KMS-11 (cell line): ENCODE measurements around the gene GRK3.
"Not testable (repeated sequence)": the region's sequence is repeated elsewhere in the genome, so short reads cannot be mapped to it uniquely, and the experiment has no call there.

Experiments
- H2AFZ ChIP-seq: fragments of 200-600 bp; sonication (generic); 2 replicates; pipeline ENCODE4 v1.6.1; 2016; ENCODE audit warnings: antibody characterized with exemption, mixed run types, low read depth
- H3K27ac ChIP-seq: fragments of 200-600 bp; sonication (generic); 2 replicates; pipeline ENCODE4 v1.6.1; 2016; ENCODE audit warnings: mild to moderate bottlenecking, mixed run types
- H3K27me3 ChIP-seq: fragments of 200-600 bp; sonication (generic); 2 replicates; pipeline ENCODE4 v1.6.1; 2017; ENCODE audit warnings: mild to moderate bottlenecking, low read depth, mixed run types, moderate library complexity; ENCODE audit not compliant: insufficient read depth
- H3K36me3 ChIP-seq: fragments of 200-600 bp; sonication (generic); 2 replicates; pipeline ENCODE4 v1.6.1; 2017; ENCODE audit warnings: mild to moderate bottlenecking, mixed run types; ENCODE audit not compliant: insufficient read depth
- H3K4me1 ChIP-seq: fragments of 200-600 bp; sonication (generic); 2 replicates; pipeline ENCODE4 v1.6.1; 2016; ENCODE audit warnings: mild to moderate bottlenecking, low read depth, mixed run types; ENCODE audit not compliant: poor library complexity, severe bottlenecking
- H3K4me2 ChIP-seq: fragments of 200-600 bp; sonication (generic); 2 replicates; pipeline ENCODE4 v1.7.0; 2016; ENCODE audit warnings: mild to moderate bottlenecking, mixed run types
- H3K4me3 ChIP-seq: fragments of 200-600 bp; sonication (generic); IDR thresholded peaks from 2 replicates; pipeline ENCODE4 v1.6.1; 2017; ENCODE audit warnings: low read depth, low read length, mixed read lengths; ENCODE audit not compliant: insufficient read depth
- H3K79me2 ChIP-seq: fragments of 200-600 bp; sonication (generic); 2 replicates; pipeline ENCODE4 v1.6.1; 2016; ENCODE audit warnings: low read depth, mixed run types; ENCODE audit not compliant: insufficient read depth
- H3K9ac ChIP-seq: fragments of 200-600 bp; sonication (generic); 2 replicates; pipeline ENCODE4 v1.6.1; 2016; ENCODE audit warnings: mild to moderate bottlenecking, mixed run types
- H4K20me1 ChIP-seq: fragments of 200-600 bp; sonication (generic); 2 replicates; pipeline ENCODE4 v1.6.1; 2016; ENCODE audit warnings: mild to moderate bottlenecking, mixed run types; ENCODE audit not compliant: insufficient read depth
- TF ChIP-seq, protein P1 (sequence below): fragments of 200-600 bp; sonication (generic); conservative IDR thresholded peaks from 2 replicates; pipeline ENCODE4 v1.6.1; 2017; ENCODE audit warnings: low read depth, mild to moderate bottlenecking, antibody characterized with exemption, low read length, moderate library complexity, mixed read lengths

Gene GRK3

DNA sequence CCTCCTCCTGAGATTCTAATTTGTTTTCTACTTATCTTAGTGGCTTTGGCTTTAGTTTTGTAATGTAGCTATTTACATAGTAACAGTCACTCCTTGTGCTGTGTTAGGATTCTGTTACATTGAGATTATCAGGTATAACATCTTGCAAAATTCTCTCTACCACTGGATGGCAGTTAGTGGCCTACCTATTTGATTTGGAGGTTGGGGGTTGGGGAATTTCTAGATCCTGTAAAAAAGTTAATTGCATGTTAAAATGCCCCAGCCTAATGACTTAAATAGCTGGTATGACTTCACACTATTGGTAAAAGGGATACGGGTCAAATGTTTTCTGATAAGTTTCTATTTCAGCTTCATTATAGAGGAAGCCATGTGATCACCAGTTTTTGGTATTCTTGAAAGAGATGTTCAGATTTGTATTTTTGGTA, 2.8 kb downstream of the GRK3 start:
- H3K4me3 ChIP-seq: no peak overlapping the region
- H3K4me2 ChIP-seq: no peak overlapping the region
- no peaks in the 10 kb centered on the region for H3K27me3 ChIP-seq
- H4K20me1 ChIP-seq: no peaks in the 10 kb centered on the region
- H3K9ac ChIP-seq: no peak overlapping the region
- no peak overlapping the region for H2AFZ ChIP-seq
- H3K4me1 ChIP-seq: peaks cover 13% of the 10 kb centered on the region
- no peaks in the 10 kb centered on the region for H3K36me3 ChIP-seq
- H3K79me2 ChIP-seq: no peaks in the 10 kb centered on the region
- TF ChIP-seq, protein P1, sequence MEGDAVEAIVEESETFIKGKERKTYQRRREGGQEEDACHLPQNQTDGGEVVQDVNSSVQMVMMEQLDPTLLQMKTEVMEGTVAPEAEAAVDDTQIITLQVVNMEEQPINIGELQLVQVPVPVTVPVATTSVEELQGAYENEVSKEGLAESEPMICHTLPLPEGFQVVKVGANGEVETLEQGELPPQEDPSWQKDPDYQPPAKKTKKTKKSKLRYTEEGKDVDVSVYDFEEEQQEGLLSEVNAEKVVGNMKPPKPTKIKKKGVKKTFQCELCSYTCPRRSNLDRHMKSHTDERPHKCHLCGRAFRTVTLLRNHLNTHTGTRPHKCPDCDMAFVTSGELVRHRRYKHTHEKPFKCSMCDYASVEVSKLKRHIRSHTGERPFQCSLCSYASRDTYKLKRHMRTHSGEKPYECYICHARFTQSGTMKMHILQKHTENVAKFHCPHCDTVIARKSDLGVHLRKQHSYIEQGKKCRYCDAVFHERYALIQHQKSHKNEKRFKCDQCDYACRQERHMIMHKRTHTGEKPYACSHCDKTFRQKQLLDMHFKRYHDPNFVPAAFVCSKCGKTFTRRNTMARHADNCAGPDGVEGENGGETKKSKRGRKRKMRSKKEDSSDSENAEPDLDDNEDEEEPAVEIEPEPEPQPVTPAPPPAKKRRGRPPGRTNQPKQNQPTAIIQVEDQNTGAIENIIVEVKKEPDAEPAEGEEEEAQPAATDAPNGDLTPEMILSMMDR: no peak
- no peak overlapping the region for H3K27ac ChIP-seq

DNA sequence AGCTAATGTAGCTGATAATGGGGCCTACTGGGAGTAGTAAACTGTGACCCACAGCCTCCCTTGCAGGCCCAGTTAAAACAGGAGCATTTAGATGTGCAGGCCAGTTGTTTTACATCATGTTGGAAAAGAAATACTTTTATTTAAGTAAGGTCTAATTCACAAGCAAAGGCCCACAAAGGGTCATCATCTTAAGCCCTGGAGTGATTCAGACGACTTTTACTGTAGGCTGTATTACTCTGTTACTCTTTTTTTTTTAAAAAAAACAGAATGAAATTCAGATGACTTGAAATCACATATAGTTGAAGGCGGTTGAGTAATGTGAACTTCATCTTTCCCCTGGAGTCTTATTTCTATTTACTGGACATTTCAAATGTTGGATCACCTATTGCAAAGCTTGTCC, 3.6 kb downstream of the GRK3 start:
- not testable (repeated sequence) for H3K4me2 ChIP-seq, H4K20me1 ChIP-seq, H3K4me3 ChIP-seq, H3K27me3 ChIP-seq, H3K36me3 ChIP-seq, H3K9ac ChIP-seq, H3K27ac ChIP-seq, H2AFZ ChIP-seq, H3K79me2 ChIP-seq
- H3K4me1 ChIP-seq: peaks cover 18% of the 10 kb centered on the region

DNA sequence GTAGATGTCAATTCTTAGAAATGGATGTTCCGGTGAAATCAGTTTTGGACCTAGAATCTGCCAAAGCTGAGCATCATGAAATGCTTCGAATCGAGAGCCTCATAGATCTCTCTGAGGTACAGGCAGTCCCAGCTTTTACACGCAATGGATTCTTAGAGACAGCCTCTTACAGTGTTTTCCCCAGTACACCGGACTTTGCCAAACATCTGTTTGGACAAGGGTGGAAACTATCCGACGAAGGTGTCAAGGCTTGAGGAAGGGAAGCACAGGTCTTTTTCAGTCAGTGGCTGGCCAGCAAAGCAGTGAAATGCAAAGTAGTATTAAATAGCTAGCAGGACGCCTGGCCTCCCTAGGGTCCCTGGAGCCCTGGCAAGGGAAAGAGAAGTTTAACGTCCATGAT, 4.9 kb downstream of the GRK3 start:
- Histone ChIP-seq H3K4me1 (peaks cover 21% of the 10 kb centered on the region), H3K79me2 (no peaks in the 10 kb centered on the region), H2AFZ (no peak overlapping the region), H3K27me3 (no peaks in the 10 kb centered on the region), H3K9ac (no peak overlapping the region), H3K4me2 (no peak overlapping the region), H3K4me3 (no peak overlapping the region), H3K27ac (no peak overlapping the region), H3K36me3 (no peaks in the 10 kb centered on the region), H4K20me1 (no peaks in the 10 kb centered on the region)
- TF ChIP-seq, protein P1: no peak

DNA sequence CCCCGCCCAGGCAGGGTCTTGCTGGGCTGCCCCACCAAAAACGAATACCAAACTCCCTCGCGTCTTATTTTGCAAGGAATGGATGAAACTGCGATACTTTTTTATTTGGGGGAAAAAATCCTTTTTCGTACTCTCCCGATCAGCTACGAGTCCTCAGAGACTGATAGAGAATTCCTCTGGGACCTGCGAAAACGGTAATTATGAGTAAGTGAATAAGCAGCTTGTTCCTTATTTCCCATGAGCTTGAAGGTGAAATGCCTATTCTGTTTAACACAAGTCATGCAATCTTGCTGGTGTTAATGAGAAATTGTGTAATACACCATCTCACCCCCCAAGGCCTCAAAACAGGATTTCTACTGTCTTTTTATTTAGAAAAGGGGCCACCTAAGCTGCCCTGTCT, 5.5 kb downstream of the GRK3 start:
- TF ChIP-seq, protein P1: no peak
- H3K27me3 ChIP-seq: no peaks in the 10 kb centered on the region
- no peaks in the 10 kb centered on the region for H4K20me1 ChIP-seq
- H3K36me3 ChIP-seq: no peaks in the 10 kb centered on the region
- no peak overlapping the region for H3K27ac ChIP-seq
- no peak overlapping the region for H2AFZ ChIP-seq
- peaks cover 21% of the 10 kb centered on the region for H3K4me1 ChIP-seq
- no peak overlapping the region for H3K4me3 ChIP-seq
- H3K9ac ChIP-seq: no peak overlapping the region
- no peak overlapping the region for H3K4me2 ChIP-seq
- no peaks in the 10 kb centered on the region for H3K79me2 ChIP-seq

DNA sequence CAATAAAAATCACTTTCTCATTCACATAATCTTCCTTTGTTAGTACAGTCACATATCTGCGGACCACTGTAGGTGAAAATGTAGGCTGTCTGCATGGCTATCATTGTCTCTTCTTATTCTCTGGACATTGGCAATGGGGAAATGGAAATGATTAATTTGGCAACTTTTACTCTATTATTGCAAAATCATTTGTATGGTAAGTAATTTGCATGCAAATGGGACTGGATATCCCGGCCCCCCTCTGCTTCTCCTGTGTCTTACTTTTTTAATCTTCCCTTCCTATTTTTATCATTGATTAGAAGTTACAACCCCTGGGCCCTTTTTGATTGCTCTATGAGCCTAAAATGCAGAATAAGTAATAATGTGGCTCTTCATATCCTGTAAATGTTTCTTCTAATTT, 6.0 kb downstream of the GRK3 start:
- H3K4me2 ChIP-seq: no peak overlapping the region
- no peaks in the 10 kb centered on the region for H4K20me1 ChIP-seq
- no peak overlapping the region for H3K27ac ChIP-seq
- TF ChIP-seq, protein P1: no peak
- H3K4me3 ChIP-seq: no peak overlapping the region
- no peaks in the 10 kb centered on the region for H3K79me2 ChIP-seq
- no peaks in the 10 kb centered on the region for H3K27me3 ChIP-seq
- H2AFZ ChIP-seq: no peak overlapping the region
- H3K9ac ChIP-seq: no peak overlapping the region
- no peaks in the 10 kb centered on the region for H3K36me3 ChIP-seq
- peaks cover 23% of the 10 kb centered on the region for H3K4me1 ChIP-seq

DNA sequence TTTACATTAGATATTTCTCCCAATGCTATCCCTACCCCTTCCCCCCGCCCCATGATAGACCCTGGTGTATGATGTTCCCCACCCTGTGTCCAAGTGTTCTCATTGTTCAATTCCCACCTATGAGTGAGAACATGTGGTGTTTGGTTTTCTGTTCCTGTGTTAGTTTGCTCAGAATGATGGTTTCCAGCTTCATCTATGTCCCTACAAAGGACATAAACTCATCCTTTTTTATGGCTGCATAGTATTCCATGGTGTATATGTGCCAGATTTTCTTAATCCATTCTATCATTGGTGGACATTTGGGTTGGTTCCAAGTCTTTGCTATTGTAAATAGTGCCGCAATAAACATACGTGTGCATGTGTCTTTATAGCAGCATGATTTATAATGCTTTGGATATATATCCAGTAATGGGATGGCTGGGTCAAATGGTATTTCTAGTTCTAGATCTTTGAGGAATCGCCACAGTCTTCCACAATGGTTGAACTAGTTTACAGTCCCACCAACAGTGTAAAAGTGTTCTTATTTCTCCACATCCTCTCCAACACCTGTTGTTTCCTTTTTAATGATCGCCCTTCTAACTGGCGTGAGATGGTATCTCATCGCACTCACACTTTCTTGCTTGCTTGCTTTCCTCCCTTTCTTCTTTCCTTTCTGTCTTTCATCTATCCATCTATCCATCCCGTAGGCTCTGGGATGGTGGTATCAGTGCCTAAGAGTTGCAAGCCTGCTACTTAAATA, 7.7 kb downstream of the GRK3 start:
- H3K4me3 ChIP-seq, H3K36me3 ChIP-seq, H3K27me3 ChIP-seq, H3K27ac ChIP-seq, H4K20me1 ChIP-seq, H3K9ac ChIP-seq, H3K79me2 ChIP-seq, H3K4me2 ChIP-seq, H2AFZ ChIP-seq: not testable (repeated sequence)
- H3K4me1 ChIP-seq: peaks cover 13% of the 10 kb centered on the region
